Upper lobe of left lung (tissue), 4 donors: ENCODE data around the gene WRNIP1.

Source experiments
- POLR2AphosphoS5 ChIP-seq, 2 donors: sonication (generic); formaldehyde crosslinking; IDR thresholded peaks; one replicate each; pipeline ENCODE4 v1.5.1; 2017; ENCODE audit warnings: antibody characterized with exemption in 2 of 2
- TF ChIP-seq, protein P1 (sequence below), 6 experiments: fragments of 450-650 bp in 4 of 6; fragments of 200-600 bp in 2 of 6; sonication (generic) in 2 of 6; IDR thresholded peaks; one replicate each; pipeline ENCODE4 v1.5.1; 2016 to 2019; ENCODE audit warnings: antibody characterized with exemption in 6 of 6

DNA sequence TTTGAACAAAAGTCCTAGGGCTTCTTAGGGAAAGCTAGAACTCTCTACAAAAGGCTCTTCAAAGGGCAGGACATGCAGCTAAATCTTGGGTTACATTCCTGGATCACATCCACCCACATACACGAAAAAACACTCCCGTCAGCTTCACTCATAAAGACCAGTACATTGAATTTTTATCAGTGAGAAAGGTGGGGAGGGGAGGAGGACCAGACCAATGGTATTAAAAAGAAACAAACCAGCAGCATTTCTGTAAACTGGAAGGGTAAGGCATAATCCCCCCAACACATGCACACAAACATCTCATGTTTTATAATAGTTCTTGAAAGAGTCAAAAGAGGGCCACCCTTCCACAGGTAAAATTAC, 46.1 kb upstream of the WRNIP1 start:
- TF ChIP-seq, protein P1, sequence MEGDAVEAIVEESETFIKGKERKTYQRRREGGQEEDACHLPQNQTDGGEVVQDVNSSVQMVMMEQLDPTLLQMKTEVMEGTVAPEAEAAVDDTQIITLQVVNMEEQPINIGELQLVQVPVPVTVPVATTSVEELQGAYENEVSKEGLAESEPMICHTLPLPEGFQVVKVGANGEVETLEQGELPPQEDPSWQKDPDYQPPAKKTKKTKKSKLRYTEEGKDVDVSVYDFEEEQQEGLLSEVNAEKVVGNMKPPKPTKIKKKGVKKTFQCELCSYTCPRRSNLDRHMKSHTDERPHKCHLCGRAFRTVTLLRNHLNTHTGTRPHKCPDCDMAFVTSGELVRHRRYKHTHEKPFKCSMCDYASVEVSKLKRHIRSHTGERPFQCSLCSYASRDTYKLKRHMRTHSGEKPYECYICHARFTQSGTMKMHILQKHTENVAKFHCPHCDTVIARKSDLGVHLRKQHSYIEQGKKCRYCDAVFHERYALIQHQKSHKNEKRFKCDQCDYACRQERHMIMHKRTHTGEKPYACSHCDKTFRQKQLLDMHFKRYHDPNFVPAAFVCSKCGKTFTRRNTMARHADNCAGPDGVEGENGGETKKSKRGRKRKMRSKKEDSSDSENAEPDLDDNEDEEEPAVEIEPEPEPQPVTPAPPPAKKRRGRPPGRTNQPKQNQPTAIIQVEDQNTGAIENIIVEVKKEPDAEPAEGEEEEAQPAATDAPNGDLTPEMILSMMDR (IDR thresholded peaks at IDR 0.05) = no peak
- no peak for TF ChIP-seq POLR2AphosphoS5 (IDR thresholded peaks at IDR 0.05)
